Activated naive CD4-positive, alpha-beta T cell treated with anti-CD3 and anti-CD28 coated beads, Interleukin-2, amount 10 ng/mL, durations not matched to agents 7 days and 5 days (primary cell): ENCODE measurements around the gene AOPEP.

Source experiments
- CTCF ChIA-PET: fragments of 350-600 bp; sonication (Branson Sonifier 250); formaldehyde crosslinking; loops from one replicate; lab custom pipeline; 2021; ENCODE audit warnings: antibody characterized with exemption; lab: Charles Lee
- DNase-seq: peaks from one replicate; pipeline ENCODE4 v3.0.0-alpha.2; 2020
- H3K27ac Mint-ChIP-seq: one replicate; pipeline ENCODE4 v1.8.0; 2021; ENCODE audit warnings: mild to moderate bottlenecking, moderate library complexity, mixed read lengths
- H3K27me3 Mint-ChIP-seq: one replicate; pipeline ENCODE4 v1.8.0; 2021; ENCODE audit warnings: mild to moderate bottlenecking, mixed read lengths
- H3K36me3 Mint-ChIP-seq: one replicate; pipeline ENCODE4 v1.8.0; 2021; ENCODE audit warnings: mixed read lengths
- H3K4me1 Mint-ChIP-seq: one replicate; pipeline ENCODE4 v1.8.0; 2021; ENCODE audit warnings: mixed read lengths
- H3K4me3 Mint-ChIP-seq: one replicate; pipeline ENCODE4 v1.8.0; 2021; ENCODE audit warnings: mild to moderate bottlenecking, moderate library complexity, mixed read lengths
- H3K9me3 Mint-ChIP-seq: one replicate; pipeline ENCODE4 v1.8.0; 2021; ENCODE audit warnings: mixed read lengths

AOPEP gene

DNA sequence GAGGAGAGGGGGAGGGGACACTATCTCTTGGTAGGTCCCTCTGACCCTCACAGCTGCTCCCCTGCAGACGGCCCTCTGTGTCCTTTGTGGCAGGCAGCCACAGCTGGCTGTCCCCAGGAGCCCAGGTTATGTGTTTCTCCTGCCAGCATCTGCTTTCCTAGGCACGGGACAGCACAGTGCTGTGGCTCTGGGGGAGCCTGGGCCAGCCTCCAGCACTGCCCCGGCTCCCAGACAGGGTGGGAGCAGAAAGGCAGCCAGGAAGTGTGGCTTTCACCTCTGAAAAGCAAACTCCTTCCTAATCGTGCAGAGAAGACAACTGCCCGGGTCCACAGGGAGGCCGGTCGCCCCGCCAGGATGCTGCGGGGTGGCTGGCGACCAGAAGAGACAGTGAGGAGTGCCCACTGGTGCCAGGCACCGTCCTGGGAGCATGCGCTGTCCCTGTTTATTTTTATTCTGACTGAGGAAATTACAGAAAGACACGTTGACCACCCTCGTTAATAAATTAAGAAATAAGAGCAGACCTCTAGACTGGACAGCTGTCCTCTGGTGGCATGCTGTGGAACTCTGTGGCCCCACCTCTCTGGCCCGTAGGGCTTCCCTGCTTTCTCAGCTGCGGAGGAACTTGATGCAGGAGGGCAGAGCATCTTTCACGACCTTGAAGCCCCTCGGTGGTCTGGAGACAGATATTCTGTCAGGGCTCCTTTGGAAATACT is 350.7 kb downstream of the AOPEP start:
- CTCF ChIA-PET: no interaction called here
- no peak overlapping the region for H3K4me3 Mint-ChIP-seq
- no peaks in the 10 kb centered on the region for H3K27me3 Mint-ChIP-seq
- H3K9me3 Mint-ChIP-seq: no peaks in the 10 kb centered on the region
- H3K36me3 Mint-ChIP-seq: no peaks in the 10 kb centered on the region
- no peak for DNase-seq
- H3K27ac Mint-ChIP-seq: no peak overlapping the region
- H3K4me1 Mint-ChIP-seq: no peaks in the 10 kb centered on the region

DNA sequence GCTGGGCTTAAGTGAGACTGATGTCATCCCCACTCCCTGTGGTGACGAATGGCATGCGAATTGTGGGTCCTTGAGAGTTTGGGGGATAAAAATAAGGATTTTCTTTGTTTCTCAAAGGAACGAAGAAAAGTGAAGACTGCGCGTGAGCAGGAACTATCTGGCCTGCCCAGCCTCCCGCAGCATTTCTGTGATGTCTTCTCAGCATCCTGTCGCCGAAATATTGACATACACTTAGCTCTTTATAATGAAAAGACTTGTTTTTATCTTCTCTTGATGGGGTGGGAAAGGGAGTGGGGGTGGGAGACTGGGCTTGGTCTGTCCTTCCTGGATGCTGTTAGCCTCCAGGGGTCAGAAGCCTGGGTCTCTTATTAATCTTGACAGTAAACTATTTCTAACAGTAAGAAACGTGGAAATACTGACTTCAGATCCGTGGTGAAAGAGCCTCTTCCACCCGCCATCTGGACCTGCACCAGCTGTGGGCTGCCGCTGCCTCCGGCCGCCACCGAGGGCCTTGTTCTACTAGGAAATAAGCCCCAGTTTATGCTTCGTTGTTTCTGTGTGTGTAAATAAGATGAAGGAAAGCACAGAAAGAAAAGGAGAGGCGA is 351.4 kb downstream of the AOPEP start:
- Mint-ChIP-seq H3K27ac (no peak overlapping the region), H3K4me3 (no peak overlapping the region), H3K27me3 (no peaks in the 10 kb centered on the region), H3K4me1 (no peaks in the 10 kb centered on the region), H3K9me3 (no peaks in the 10 kb centered on the region), H3K36me3 (no peaks in the 10 kb centered on the region)
- CTCF ChIA-PET: interaction anchor here (0.9 kb wide), 1 partner anchor 396 kb away, joined by 3 read pairs; no protein-coding TSS in a partner anchor
- DNase-seq: no peak

DNA sequence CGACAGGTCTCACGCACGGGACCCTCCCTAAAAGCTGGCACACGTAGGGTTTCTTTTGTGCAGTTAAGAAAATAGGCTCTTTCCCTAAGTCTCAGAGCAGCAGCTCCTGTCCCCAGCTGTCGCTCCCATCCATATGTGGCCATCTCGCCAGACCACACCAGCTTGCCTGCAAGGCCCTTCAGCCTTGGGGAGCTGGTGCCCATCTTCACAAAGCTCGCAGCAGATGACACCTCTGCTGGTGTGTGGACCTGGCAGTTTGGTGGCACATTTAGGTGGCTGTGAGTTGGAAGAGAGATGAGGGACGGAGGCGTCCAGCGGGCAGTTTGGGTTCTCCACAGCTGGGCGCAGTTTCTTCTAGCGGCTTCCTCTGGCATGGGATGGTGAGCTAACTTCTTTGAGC is 352.0 kb downstream of the AOPEP start:
- CTCF ChIA-PET: interaction anchor here (0.9 kb wide), 1 partner anchor 397 kb away, joined by 3 read pairs; no protein-coding TSS in a partner anchor
- no peaks in the 10 kb centered on the region for H3K4me1 Mint-ChIP-seq
- no peaks in the 10 kb centered on the region for H3K9me3 Mint-ChIP-seq
- H3K4me3 Mint-ChIP-seq: no peak overlapping the region
- H3K27ac Mint-ChIP-seq: no peak overlapping the region
- no peaks in the 10 kb centered on the region for H3K27me3 Mint-ChIP-seq
- no peaks in the 10 kb centered on the region for H3K36me3 Mint-ChIP-seq
- no peak for DNase-seq

DNA sequence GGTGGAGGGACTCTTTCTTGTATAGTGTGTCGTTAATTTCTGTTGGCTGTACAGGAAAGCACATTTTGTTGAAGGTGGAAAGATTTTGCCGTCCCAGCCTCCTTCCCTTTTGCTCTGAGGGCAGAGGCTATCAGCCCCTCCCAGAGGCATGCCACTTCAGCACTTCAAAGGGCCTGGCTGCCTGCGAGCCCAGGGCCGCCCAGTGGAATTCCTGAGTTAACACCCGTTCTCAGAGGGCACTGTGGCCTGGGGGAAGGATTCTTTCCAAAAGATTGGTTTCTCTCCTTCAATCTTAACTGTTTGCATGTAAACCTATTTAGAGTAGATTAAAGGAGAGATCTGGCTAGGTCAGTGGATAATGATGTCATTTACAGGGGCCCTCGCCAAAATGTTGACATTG is 352.4 kb downstream of the AOPEP start:
- H3K9me3 Mint-ChIP-seq: no peaks in the 10 kb centered on the region
- no peak overlapping the region for H3K27ac Mint-ChIP-seq

DNA sequence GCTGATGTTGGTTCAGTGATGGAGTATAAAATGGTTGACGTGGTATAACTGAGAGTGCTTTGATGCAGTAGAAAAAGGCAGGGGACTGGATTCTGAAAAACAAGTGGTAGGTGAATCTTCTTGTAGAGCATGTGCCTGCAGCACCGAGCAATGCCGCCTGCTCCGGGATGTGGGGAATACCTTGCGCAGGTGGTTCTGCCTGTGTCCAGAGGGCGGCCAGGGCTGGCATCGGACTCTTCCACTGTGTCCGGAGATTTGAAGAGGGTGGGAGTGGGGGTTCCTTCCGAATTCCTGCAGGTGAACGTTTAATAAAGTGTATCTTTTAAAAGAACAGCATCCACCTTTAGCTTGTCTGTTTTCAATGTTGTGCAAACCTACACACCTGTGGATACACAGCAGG is 353.0 kb downstream of the AOPEP start:
- Mint-ChIP-seq H3K36me3 (no peaks in the 10 kb centered on the region), H3K9me3 (no peaks in the 10 kb centered on the region), H3K27ac (no peak overlapping the region), H3K4me1 (no peaks in the 10 kb centered on the region), H3K4me3 (no peak overlapping the region), H3K27me3 (no peaks in the 10 kb centered on the region)
- no peak for DNase-seq
- CTCF ChIA-PET: no interaction called here

More for the DNA sequence above, 352.4 kb downstream of the AOPEP start:
- Mint-ChIP-seq H3K4me1 (no peaks in the 10 kb centered on the region), H3K27me3 (no peaks in the 10 kb centered on the region), H3K36me3 (no peaks in the 10 kb centered on the region), H3K4me3 (no peak overlapping the region)
- DNase-seq: no peak
- CTCF ChIA-PET: interaction anchor here (0.9 kb wide), 1 partner anchor 397 kb away, joined by 3 read pairs; no protein-coding TSS in a partner anchor

DNA sequence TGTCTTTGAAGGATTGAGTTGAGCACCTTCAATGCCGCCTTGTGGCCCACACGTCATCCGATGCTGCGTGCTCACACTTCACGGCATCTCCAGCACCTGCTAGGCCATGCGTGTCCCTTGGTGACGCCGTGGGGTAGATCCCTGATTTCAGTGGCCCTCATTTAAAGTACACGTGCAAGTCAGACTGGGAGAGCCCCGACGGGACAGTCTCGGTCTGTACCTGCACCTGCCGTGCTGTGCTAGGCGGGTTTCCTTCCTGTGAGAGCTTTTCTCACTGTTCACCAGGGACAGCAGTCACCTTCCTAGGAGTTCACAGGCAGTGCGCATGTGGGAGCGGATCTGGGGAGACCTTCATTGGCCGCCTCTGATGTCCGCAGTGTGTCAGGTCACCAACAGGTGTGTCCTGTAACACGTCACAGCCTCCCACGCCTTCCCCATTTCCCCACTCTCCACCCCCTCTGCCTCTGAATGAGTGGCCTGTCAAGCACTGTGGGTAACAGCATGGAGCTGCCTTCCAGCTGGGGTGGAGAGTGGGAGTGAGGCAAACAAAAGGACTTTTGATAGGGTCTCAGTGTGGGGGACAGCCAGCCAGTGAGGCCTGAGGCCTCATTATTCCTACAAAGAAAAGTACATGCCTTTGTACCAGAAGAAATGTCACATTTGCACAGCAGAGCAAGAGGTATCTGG is 354.6 kb downstream of the AOPEP start:
- no peaks in the 10 kb centered on the region for H3K4me1 Mint-ChIP-seq
- CTCF ChIA-PET: no interaction called here
- H3K36me3 Mint-ChIP-seq: no peaks in the 10 kb centered on the region
- no peaks in the 10 kb centered on the region for H3K9me3 Mint-ChIP-seq
- no peak overlapping the region for H3K4me3 Mint-ChIP-seq
- H3K27ac Mint-ChIP-seq: no peak overlapping the region
- no peaks in the 10 kb centered on the region for H3K27me3 Mint-ChIP-seq
- no peak for DNase-seq

DNA sequence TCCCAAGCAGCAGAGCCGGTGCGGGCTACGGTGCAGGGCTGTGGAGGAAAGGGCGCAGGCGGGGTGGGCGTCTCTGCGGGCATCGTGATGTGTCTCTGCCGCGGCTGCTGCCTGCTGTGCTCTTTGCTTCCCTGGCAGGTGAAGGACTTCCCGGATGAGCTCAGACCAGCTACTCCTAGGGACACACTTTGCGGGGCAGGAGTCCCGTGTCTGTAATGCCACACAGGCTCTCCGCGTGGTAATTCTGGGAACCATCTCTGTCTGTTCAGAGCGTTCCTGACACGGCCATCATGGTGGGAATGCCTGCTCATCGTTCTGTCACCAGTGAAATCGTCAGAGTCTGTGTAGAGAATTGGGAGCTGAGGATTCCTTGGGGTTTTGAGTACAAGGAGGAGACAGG is 355.5 kb downstream of the AOPEP start:
- Mint-ChIP-seq H3K27me3 (no peaks in the 10 kb centered on the region), H3K36me3 (no peaks in the 10 kb centered on the region), H3K9me3 (no peaks in the 10 kb centered on the region), H3K4me3 (no peak overlapping the region), H3K27ac (peak overlapping the region; percentile 28), H3K4me1 (no peaks in the 10 kb centered on the region)
- no peak for DNase-seq
- CTCF ChIA-PET: no interaction called here

DNA sequence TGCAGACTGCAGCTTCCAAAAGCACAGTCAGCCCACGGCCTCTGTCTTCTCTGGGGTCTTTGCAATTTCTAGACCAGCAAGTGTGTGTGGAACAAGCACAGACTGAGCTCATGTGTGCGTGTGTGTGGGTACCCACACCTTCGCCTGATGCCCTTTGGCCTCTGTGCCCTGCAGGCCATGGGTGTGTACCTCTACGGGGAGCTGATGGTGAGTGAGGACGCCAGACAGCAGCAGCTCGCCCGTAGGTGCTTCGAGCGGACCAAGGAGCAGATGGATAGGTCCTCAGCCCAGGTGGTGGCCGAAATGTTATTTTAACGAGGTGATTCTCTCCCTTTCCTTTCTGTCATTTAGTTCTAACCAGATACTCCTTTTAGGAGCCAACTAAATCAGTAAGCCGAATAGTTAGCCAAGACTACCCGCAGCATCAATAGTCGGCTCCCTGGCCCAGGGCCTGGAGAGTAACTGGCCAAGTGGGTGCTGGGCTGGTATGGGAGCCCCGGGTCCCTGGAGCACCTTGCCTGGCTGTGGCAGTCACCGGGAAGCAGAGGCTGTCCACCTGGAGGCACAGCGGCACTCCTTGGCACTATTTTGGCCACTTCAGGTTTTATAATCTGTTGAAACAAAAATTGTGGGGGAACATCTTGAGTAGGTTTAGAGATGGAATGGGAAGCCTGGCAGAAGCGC is 356.0 kb downstream of the AOPEP start:
- no peak overlapping the region for H3K4me3 Mint-ChIP-seq
- H3K36me3 Mint-ChIP-seq: no peaks in the 10 kb centered on the region
- H3K4me1 Mint-ChIP-seq: no peaks in the 10 kb centered on the region
- DNase-seq: no peak
- no peaks in the 10 kb centered on the region for H3K27me3 Mint-ChIP-seq
- H3K27ac Mint-ChIP-seq: no peak overlapping the region
- CTCF ChIA-PET: no interaction called here
- no peaks in the 10 kb centered on the region for H3K9me3 Mint-ChIP-seq

DNA sequence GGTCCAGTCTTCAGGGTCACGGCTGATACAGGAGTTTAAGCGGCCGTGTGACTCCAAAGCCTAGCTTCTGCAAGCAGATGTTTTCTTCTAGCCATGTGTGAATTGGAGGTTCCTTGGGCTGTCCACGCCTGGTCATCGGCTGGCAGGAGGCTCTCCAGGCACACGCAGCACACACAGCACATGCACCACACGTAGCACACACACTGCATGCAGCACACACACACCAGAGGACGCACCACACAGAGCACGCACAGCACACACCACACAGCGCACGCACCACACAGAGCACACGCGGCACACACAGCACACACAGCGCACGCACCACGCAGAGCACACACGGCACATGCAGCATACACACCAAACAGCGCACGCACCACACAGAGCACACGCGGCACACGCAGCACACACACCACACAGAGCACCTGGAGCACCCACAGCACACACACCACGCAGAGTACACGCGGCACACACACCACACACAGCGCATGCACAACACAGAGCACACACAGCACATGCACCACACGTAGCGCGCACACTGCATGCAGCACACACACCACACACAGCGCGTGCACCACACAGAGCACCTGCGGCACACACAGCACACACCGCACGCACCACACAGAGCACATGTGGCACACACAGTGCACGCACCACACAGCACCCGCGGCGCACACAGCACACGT is 356.7 kb downstream of the AOPEP start:
- no peak overlapping the region for H3K27ac Mint-ChIP-seq
- no peaks in the 10 kb centered on the region for H3K36me3 Mint-ChIP-seq
- H3K27me3 Mint-ChIP-seq: no peaks in the 10 kb centered on the region
- no peak for DNase-seq
- no peaks in the 10 kb centered on the region for H3K4me1 Mint-ChIP-seq
- H3K9me3 Mint-ChIP-seq: no peaks in the 10 kb centered on the region
- CTCF ChIA-PET: no interaction called here
- no peak overlapping the region for H3K4me3 Mint-ChIP-seq

DNA sequence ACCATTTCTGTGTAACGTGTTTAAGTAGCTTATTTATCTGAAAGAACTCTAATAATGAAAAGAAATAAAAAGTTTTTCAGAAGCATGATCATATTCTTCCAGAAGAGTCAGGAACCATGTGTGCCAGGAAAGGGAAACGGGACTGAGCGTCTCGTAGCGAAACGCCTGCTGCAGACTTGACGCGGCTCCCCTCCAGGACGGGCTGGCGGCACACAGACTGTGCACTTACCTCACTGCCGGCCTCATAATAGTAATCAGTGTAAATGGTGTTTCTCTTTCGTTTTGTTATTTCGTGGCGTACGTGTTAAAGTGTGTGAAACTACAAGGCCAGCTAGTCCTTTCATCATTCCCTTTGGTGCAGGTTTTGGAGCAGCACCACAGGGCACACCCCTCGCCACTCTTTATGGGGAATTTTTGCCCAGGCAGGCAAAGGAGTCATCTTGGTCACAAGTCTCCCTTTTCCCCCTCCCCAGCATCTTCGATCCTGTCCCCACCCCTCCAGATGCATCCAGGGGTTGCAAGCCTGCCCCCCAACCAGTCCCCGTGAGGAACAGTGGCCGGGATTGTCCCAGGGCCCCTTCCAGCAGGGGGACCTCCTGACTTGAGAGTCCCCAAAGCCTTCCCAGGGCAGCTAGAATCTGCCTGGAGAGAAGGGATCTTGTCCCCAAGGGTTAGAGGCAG is 357.9 kb downstream of the AOPEP start:
- H3K27me3 Mint-ChIP-seq: no peaks in the 10 kb centered on the region
- H3K27ac Mint-ChIP-seq: no peak overlapping the region
- DNase-seq: no peak
- no peaks in the 10 kb centered on the region for H3K9me3 Mint-ChIP-seq
- H3K36me3 Mint-ChIP-seq: no peaks in the 10 kb centered on the region
- no peaks in the 10 kb centered on the region for H3K4me1 Mint-ChIP-seq
- H3K4me3 Mint-ChIP-seq: no peak overlapping the region
- CTCF ChIA-PET: interaction anchor here (1.5 kb wide), 1 partner anchor 403 kb away, joined by 3 read pairs; no protein-coding TSS in a partner anchor

DNA sequence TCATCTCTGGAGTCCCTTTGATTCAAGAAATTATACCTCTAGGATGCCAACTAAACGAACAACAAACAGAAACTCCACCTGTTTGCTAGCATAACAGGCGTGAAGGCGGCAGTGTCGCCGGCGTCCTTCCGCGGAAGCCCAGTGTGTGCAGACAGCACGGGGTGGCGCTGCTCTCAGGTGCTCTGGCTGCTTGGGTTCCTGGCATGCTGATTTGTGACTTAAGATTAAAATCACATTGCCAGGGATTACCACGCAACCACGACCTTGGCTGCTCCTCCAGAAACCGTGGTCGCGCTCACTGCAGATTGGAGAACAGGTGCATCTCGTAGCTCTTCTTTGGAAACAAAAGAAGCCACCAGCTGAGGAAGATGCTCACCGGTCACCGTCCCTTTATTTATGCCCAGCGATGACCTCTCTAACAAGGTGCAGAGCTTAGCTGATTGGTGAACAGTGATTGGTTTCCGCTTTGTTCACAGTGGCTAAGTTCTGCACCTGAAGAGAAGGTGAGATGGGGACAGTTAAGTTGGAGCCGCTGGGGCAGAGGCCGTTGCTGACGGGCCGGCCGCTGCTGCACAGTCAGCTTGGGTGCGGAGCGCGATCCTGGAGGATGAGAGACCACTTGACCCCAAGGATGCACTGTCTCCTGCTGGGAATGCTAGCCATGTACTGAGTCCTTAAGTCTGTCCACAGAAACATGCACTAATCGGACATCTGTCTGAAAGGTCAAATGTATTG is 358.7 kb downstream of the AOPEP start:
- H3K27ac Mint-ChIP-seq: no peak overlapping the region
- CTCF ChIA-PET: interaction anchor here (0.8 to 1.5 kb wide), 2 partner anchors 83 to 404 kb away, joined by 3 read pairs; no protein-coding TSS in a partner anchor
- H3K9me3 Mint-ChIP-seq: no peaks in the 10 kb centered on the region
- no peaks in the 10 kb centered on the region for H3K36me3 Mint-ChIP-seq
- no peak for DNase-seq
- H3K4me1 Mint-ChIP-seq: no peaks in the 10 kb centered on the region
- no peak overlapping the region for H3K4me3 Mint-ChIP-seq
- no peaks in the 10 kb centered on the region for H3K27me3 Mint-ChIP-seq

DNA sequence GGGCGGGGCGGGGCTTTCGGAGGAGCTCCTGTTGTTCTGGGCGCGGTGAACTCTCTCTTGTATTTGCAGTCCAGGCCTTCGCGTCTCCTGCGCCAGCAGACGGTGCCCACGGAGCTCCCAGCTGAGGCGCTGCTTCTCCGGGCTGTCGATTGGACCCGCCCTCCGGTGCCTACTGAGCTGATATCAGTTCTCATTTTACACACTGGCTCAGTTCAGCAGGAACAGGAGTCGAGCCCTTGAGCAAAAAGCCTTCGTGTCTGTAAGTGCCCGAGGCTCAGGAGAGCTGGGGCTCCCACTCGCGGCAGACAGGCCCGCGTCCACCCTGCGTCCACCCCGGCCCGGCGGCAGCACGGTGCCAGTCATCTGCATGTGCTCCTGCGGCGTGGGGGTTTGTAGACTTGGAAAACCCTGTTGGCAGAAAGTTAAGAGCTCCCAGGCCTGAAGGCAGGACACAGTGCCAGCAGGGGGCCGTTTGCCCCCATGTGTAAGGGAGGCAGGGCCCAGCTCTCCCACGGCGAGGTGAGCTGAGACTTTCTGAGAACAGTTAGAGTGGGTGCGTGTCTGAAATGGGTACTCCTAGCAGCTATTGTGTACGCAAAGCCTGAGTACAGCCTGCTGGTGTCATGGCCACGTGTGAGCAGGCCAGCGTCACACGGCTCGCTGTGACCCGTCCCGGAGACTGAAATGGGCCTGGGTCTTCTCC is 359.5 kb downstream of the AOPEP start:
- DNase-seq: no peak
- Mint-ChIP-seq H3K27ac (no peak overlapping the region), H3K9me3 (no peaks in the 10 kb centered on the region), H3K4me3 (no peak overlapping the region), H3K4me1 (no peaks in the 10 kb centered on the region), H3K36me3 (no peaks in the 10 kb centered on the region), H3K27me3 (no peaks in the 10 kb centered on the region)
- CTCF ChIA-PET: interaction anchor here (0.8 to 1.5 kb wide), 2 partner anchors 82 to 404 kb away, joined by 3 read pairs; no protein-coding TSS in a partner anchor
